SK-N-SH (cell line): ENCODE measurements around the gene SDF2L1. TPM values are rescaled to one million over a fixed set of nuclear protein-coding genes. Genes with fewer than 3 reads are reported as not detected.

Experiments
- CTCF ChIA-PET: fragments of 300-600, 350-600 bp; formaldehyde crosslinking; extraction: SDS; loops from one replicate; lab custom pipeline; 2021; lab: Yijun Ruan, JAX
- POLR2A ChIA-PET: fragments of 350-600 bp; sonication (Branson Sonifier 250); formaldehyde crosslinking; extraction: SDS; loops from one replicate; lab custom pipeline; 2020; ENCODE audit warnings: antibody characterized with exemption, inconsistent platforms; lab: Yijun Ruan, JAX
- DNase-seq: peaks from one replicate; pipeline ENCODE4 v3.0.0; 2012
- H2AFZ ChIP-seq: fragments of 200-600 bp; sonication (generic); 2 replicates; pipeline ENCODE4 v1.8.1; 2016; ENCODE audit warnings: antibody characterized with exemption, mild to moderate bottlenecking, low read depth
- H3F3A ChIP-seq: fragments of 200-600 bp; sonication (generic); replicated peaks from 2 replicates; pipeline ENCODE3; 2016; ENCODE audit warnings: antibody characterized with exemption, mild to moderate bottlenecking; ENCODE audit not compliant: insufficient read depth
- H3K27ac ChIP-seq, 2 experiments: fragments of 200-500 bp in 1 of 2; fragments of 200-600 bp in 1 of 2; sonication (Bioruptor generic) in 1 of 2; sonication (generic), shearing (Covaris generic) in 1 of 2; 2 replicates each; pipeline versions ENCODE4 v1.5.1 to v1.6.1; 2014 to 2016; ENCODE audit warnings: low read depth in 2 of 2, inconsistent platforms in 1 of 2, low read length in 1 of 2, mild to moderate bottlenecking in 1 of 2, mixed read lengths in 1 of 2
- H3K27me3 ChIP-seq: fragments of 200-600 bp; sonication (generic), shearing (Covaris generic); 2 replicates; pipeline ENCODE4 v1.6.1; 2016; ENCODE audit warnings: mixed run types; ENCODE audit not compliant: insufficient read depth
- H3K36me3 ChIP-seq, 2 experiments: fragments of 200-500 bp in 1 of 2; fragments of 200-600 bp in 1 of 2; sonication (Bioruptor generic) in 1 of 2; sonication (generic) in 1 of 2; replicated peaks in 1 of 2; 2 replicates each; pipeline versions ENCODE3 to v1.5.1; 2014 to 2016; ENCODE audit warnings: low read length in 1 of 2, mild to moderate bottlenecking in 1 of 2; ENCODE audit not compliant: insufficient read depth in 2 of 2, control insufficient read depth in 1 of 2
- H3K4me1 ChIP-seq, 2 experiments: fragments of 200-500 bp in 1 of 2; fragments of 200-600 bp in 1 of 2; sonication (Bioruptor generic) in 1 of 2; sonication (generic), shearing (Covaris generic) in 1 of 2; 2 replicates each; pipeline versions ENCODE4 v1.5.1 to v1.6.1; 2014 to 2016; ENCODE audit warnings: low read depth in 1 of 2, low read length in 1 of 2, mixed run types in 1 of 2; ENCODE audit not compliant: insufficient read depth in 2 of 2, control insufficient read depth in 1 of 2
- H3K4me2 ChIP-seq: fragments of 200-600 bp; sonication (generic), shearing (Covaris generic); 2 replicates; pipeline ENCODE4 v1.6.1; 2017; ENCODE audit warnings: mixed run types
- H3K4me3 ChIP-seq, 2 experiments: fragments of 200-500 bp in 1 of 2; fragments of 200-600 bp in 1 of 2; sonication (Bioruptor generic) in 1 of 2; sonication (generic), shearing (Covaris generic) in 1 of 2; 2 replicates each; pipeline versions ENCODE4 v1.5.1 to v1.8.1; 2014 to 2016; ENCODE audit warnings: low read depth in 2 of 2, inconsistent platforms in 1 of 2, low read length in 1 of 2, mild to moderate bottlenecking in 1 of 2, mixed read lengths in 1 of 2, moderate library complexity in 1 of 2
- H3K79me2 ChIP-seq: fragments of 200-600 bp; sonication (generic); 2 replicates; pipeline ENCODE4 v1.8.1; 2017; ENCODE audit warnings: mild to moderate bottlenecking; ENCODE audit not compliant: insufficient read depth
- H3K9ac ChIP-seq: fragments of 200-600 bp; sonication (generic); 2 replicates; pipeline ENCODE4 v1.6.1; 2017; ENCODE audit warnings: mixed run types
- H3K9me2 ChIP-seq: fragments of 200-600 bp; sonication (generic); 2 replicates; pipeline ENCODE4 v1.6.1; 2017; ENCODE audit warnings: mixed run types
- H3K9me3 ChIP-seq: fragments of 200-600 bp; sonication (generic); 2 replicates; pipeline ENCODE4 v1.6.1; 2017; ENCODE audit warnings: mixed run types, mild to moderate bottlenecking, moderate library complexity
- H4K20me1 ChIP-seq: fragments of 200-600 bp; sonication (generic); 2 replicates; pipeline ENCODE4 v1.6.1; 2017; ENCODE audit warnings: mild to moderate bottlenecking, mixed run types; ENCODE audit not compliant: insufficient read depth
- CHD2 ChIP-seq: fragments of 150-350 bp; IDR thresholded peaks from 2 replicates; pipeline ENCODE4 v1.6.1; 2018; ENCODE audit warnings: low read length; ENCODE audit not compliant: partially characterized antibody
- ELF1 ChIP-seq: IDR thresholded peaks from 2 replicates; pipeline ENCODE4 v1.4.0; 2012
- FOXM1 ChIP-seq: IDR thresholded peaks from 2 replicates; pipeline ENCODE4 v1.4.0; 2012; ENCODE audit warnings: low read depth, mild to moderate bottlenecking
- JUND ChIP-seq: IDR thresholded peaks from 2 replicates; pipeline ENCODE4 v1.4.0; 2012
- MXI1 ChIP-seq: IDR thresholded peaks from 2 replicates; pipeline ENCODE4 v1.6.1; 2012; ENCODE audit warnings: mild to moderate bottlenecking, low read depth, low read length, improper control_type of control experiment
- NFIC ChIP-seq: IDR thresholded peaks from 2 replicates; pipeline ENCODE4 v1.4.0; 2012; ENCODE audit warnings: borderline replicate concordance
- RAD21 ChIP-seq: IDR thresholded peaks from 2 replicates; pipeline ENCODE4 v1.6.1; 2012; ENCODE audit warnings: mild to moderate bottlenecking, low read length
- RFX5 ChIP-seq: IDR thresholded peaks from 2 replicates; pipeline ENCODE4 v1.6.1; 2012; ENCODE audit warnings: mild to moderate bottlenecking, improper control_type of control experiment, low read length
- TCF12 ChIP-seq: IDR thresholded peaks from 2 replicates; pipeline ENCODE4 v1.4.0; 2012
- TEAD4 ChIP-seq: IDR thresholded peaks from 2 replicates; pipeline ENCODE4 v1.4.0; 2012; ENCODE audit warnings: mild to moderate bottlenecking, borderline replicate concordance; ENCODE audit not compliant: insufficient read depth
- YY1 ChIP-seq: IDR thresholded peaks from 2 replicates; pipeline ENCODE4 v1.4.0; 2012; ENCODE audit warnings: low read depth, mild to moderate bottlenecking
- WGBS: methylation state at CpG from one replicate; pipeline ENCODE4 v1.1.6; 2017; ENCODE audit warnings: low lambda C conversion rate; 5-methylcytosine and 5-hydroxymethylcytosine counted together
- polyA plus RNA-seq, 3 experiments: library from polyadenylated mRNA; depleted of rRNA; stranded (reverse); fragments of >200 nt; gene quantifications; 2 replicates each; pipeline ENCODE4 v1.2.3, GENCODE V29; 2012
- TF ChIP-seq, protein P1 (sequence below): fragments of 200-600 bp; sonication (generic); IDR thresholded peaks from 2 replicates; pipeline ENCODE4 v1.6.1; 2017; ENCODE audit warnings: antibody characterized with exemption, mild to moderate bottlenecking, moderate library complexity
- TF ChIP-seq, protein P2 (sequence below): IDR thresholded peaks from 2 replicates; pipeline ENCODE4 v1.4.0; 2012; ENCODE audit warnings: low read depth
- TF ChIP-seq, protein P3 (sequence below): IDR thresholded peaks from 2 replicates; pipeline ENCODE4 v1.4.0; 2012; ENCODE audit warnings: low read depth, borderline replicate concordance

Gene SDF2L1
- polyA plus RNA-seq, 1 of the 3 experiments (the other 2 are of a cell fraction) = 60.9 TPM

DNA sequence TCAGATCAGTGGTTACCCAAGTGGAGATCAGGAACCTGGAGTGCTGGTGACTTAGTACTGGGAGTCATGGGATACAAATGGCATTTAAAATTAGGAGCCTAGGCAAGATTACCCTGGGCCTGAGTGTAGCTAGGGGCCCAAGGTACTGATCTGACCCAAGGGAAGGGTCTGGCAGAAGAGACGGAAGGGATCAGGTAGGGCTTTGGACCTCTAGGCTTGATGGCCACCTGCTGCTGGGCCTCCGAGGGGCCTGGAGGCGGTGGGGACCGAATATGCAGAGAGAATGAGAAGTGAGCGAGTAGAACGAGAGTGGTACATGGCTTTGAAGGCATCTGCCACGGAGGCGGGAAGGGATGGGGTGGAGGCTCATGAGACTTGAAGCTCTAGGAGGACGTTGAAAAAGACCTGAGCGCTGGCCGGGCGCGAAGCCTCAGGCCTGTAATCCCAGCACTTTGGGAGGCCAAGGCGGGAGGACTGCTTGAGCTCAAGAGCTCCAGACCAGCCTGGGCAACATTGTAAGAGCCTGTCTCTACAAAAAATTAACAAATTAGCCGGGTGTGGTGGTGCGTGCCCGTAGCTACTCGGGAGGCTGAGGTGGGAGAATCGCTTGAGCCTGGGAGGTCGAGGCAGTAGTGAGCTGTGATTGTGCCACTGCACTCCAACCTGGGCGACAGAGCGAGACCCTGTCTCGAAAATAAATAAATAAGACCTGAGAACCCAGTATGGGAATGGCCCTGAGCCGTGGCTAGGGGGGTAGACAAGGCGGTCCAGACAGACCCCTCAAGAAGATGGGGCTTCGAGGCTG is 23.1 kb downstream of the SDF2L1 start:
- Histone ChIP-seq H3K4me1 (peaks cover 0 to 2% of the 10 kb centered on the region in 2 experiments; a peak in 1 of 4 replicates), H3K79me2 (peaks cover 33% of the 10 kb centered on the region), H3K4me2 (peak overlapping the region; percentile 83), H2AFZ (peak overlapping the region; percentile 97), H3K27me3 (no peaks in the 10 kb centered on the region), H3K4me3 (peak overlapping the region; percentile 72 to 98), H3F3A (no peaks in the 10 kb centered on the region), H4K20me1 (no peaks in the 10 kb centered on the region), H3K27ac (peak overlapping the region in 1 of 2 experiments; percentile 91; a peak in 3 of 4 replicates), H3K9me2 (no peaks in the 10 kb centered on the region), H3K9ac (peak overlapping the region; percentile 78; the same call in 1 of the 2 replicates), H3K9me3 (no peaks in the 10 kb centered on the region), H3K36me3 (peaks cover 7% of the 10 kb centered on the region in 2 experiments)
- CTCF ChIA-PET = interaction anchor here (0.9 to 1.8 kb wide), 5 partner anchors 12 to 288 kb away, joined by 3 to 13 read pairs (median 4); no protein-coding TSS in a partner anchor
- POLR2A ChIA-PET = interaction anchor here (0.7 to 2.1 kb wide), 7 partner anchors 7 to 36 kb away, joined by 3 to 12 read pairs (median 3); partner anchors contain the start of gene SDF2L1
- WGBS = 85% methylated on average over 23 of the region's 26 CpGs
- no peak for DNase-seq
- TF ChIP-seq, protein P1, sequence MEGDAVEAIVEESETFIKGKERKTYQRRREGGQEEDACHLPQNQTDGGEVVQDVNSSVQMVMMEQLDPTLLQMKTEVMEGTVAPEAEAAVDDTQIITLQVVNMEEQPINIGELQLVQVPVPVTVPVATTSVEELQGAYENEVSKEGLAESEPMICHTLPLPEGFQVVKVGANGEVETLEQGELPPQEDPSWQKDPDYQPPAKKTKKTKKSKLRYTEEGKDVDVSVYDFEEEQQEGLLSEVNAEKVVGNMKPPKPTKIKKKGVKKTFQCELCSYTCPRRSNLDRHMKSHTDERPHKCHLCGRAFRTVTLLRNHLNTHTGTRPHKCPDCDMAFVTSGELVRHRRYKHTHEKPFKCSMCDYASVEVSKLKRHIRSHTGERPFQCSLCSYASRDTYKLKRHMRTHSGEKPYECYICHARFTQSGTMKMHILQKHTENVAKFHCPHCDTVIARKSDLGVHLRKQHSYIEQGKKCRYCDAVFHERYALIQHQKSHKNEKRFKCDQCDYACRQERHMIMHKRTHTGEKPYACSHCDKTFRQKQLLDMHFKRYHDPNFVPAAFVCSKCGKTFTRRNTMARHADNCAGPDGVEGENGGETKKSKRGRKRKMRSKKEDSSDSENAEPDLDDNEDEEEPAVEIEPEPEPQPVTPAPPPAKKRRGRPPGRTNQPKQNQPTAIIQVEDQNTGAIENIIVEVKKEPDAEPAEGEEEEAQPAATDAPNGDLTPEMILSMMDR = no peak
- TF ChIP-seq, protein P2, sequence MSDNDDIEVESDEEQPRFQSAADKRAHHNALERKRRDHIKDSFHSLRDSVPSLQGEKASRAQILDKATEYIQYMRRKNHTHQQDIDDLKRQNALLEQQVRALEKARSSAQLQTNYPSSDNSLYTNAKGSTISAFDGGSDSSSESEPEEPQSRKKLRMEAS = no peak
- TF ChIP-seq JUND = no peak
- TF ChIP-seq FOXM1 = no peak
- TF ChIP-seq MXI1 = no peak
- TF ChIP-seq RAD21 = no peak
- TF ChIP-seq TEAD4 = no peak
- TF ChIP-seq YY1 = no peak
- TF ChIP-seq, protein P3, sequence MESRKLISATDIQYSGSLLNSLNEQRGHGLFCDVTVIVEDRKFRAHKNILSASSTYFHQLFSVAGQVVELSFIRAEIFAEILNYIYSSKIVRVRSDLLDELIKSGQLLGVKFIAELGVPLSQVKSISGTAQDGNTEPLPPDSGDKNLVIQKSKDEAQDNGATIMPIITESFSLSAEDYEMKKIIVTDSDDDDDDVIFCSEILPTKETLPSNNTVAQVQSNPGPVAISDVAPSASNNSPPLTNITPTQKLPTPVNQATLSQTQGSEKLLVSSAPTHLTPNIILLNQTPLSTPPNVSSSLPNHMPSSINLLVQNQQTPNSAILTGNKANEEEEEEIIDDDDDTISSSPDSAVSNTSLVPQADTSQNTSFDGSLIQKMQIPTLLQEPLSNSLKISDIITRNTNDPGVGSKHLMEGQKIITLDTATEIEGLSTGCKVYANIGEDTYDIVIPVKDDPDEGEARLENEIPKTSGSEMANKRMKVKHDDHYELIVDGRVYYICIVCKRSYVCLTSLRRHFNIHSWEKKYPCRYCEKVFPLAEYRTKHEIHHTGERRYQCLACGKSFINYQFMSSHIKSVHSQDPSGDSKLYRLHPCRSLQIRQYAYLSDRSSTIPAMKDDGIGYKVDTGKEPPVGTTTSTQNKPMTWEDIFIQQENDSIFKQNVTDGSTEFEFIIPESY = no peak
- no peak for TF ChIP-seq NFIC
- no peak for TF ChIP-seq TCF12
- TF ChIP-seq RFX5 = no peak
- TF ChIP-seq ELF1 = no peak
- no peak for TF ChIP-seq CHD2
